Endothelial cell of umbilical vein (primary cell): ENCODE measurements around the gene LZTS2. TPM values are rescaled to one million over a fixed set of nuclear protein-coding genes. Genes with fewer than 3 reads are reported as not detected.

Experiments
- BruUV-seq: library from RNA; stranded (reverse); fragments of 400-500 nt; replicated peaks from 2 replicates; lab custom pipeline; 2021; lab: Mats Ljungman, UMichigan
- CTCF ChIA-PET: fragments of 300-600, 350-600 bp; sonication (Branson Sonifier 250); formaldehyde crosslinking; loops from one replicate; lab custom pipeline; 2021; ENCODE audit warnings: antibody characterized with exemption, inconsistent platforms; lab: Charles Lee
- POLR2A ChIA-PET: fragments of 300-600, 350-600 bp; sonication (Branson Sonifier 250); formaldehyde crosslinking; loops from one replicate; lab custom pipeline; 2021; ENCODE audit warnings: antibody characterized with exemption, inconsistent platforms; lab: Charles Lee
- DNase-seq: peaks from one replicate; pipeline ENCODE4 v3.0.0-alpha.2; 2011; ENCODE audit warnings: low read depth, low spot score
- FAIRE-seq: peaks from 2 replicates; lab custom pipeline; 2011; peaks lifted over from hg19 to GRCh38; lab: Jason Lieb, UNC
- H2AFZ ChIP-seq: 2 replicates; pipeline ENCODE4 v1.6.0; 2012; ENCODE audit warnings: low read depth, low read length, control low read depth, inconsistent platforms
- H3K27ac ChIP-seq: 2 replicates; pipeline ENCODE4 v1.5.1; 2011; ENCODE audit warnings: low read depth, mild to moderate bottlenecking, control low read depth, low read length, moderate library complexity; ENCODE audit not compliant: insufficient read depth
- H3K27me3 ChIP-seq, 2 experiments: 2 replicates each; pipeline versions ENCODE4 v1.6.0 to v1.6.1; 2011; ENCODE audit warnings: low read length in 2 of 2, mixed read lengths in 1 of 2; ENCODE audit not compliant: control insufficient read depth in 2 of 2, insufficient read depth in 2 of 2
- H3K36me3 ChIP-seq, 2 experiments: 2 replicates in 1 of 2; 3 replicates in 1 of 2; pipeline ENCODE4 v1.5.1; 2011; ENCODE audit warnings: low read length in 2 of 2, mild to moderate bottlenecking in 1 of 2, moderate library complexity in 1 of 2; ENCODE audit not compliant: control insufficient read depth in 2 of 2, insufficient read depth in 2 of 2; ENCODE audit errors: extremely low read depth in 1 of 2
- H3K4me1 ChIP-seq: 3 replicates; pipeline ENCODE4 v1.5.1; 2011; ENCODE audit warnings: mild to moderate bottlenecking, low read length; ENCODE audit not compliant: control insufficient read depth, insufficient read depth; ENCODE audit errors: extremely low read depth
- H3K4me2 ChIP-seq: 2 replicates; pipeline ENCODE4 v1.6.1; 2011; ENCODE audit warnings: low read length, control low read depth, mixed read lengths; ENCODE audit not compliant: insufficient read depth
- H3K4me3 ChIP-seq, 3 experiments: fragments of 200-600 bp in 1 of 3; sonication (generic), shearing (Covaris generic) in 1 of 3; replicated peaks in 1 of 3; 2 replicates each; pipeline ENCODE4 v1.5.1; 2011 to 2016; ENCODE audit warnings: control low read depth in 3 of 3, low read length in 3 of 3, mild to moderate bottlenecking in 2 of 3, inconsistent platforms in 1 of 3, low read depth in 1 of 3, moderate library complexity in 1 of 3; ENCODE audit not compliant: insufficient read depth in 1 of 3
- H3K79me2 ChIP-seq: 2 replicates; pipeline ENCODE4 v1.6.0; 2012; ENCODE audit warnings: low read length, inconsistent platforms; ENCODE audit not compliant: control insufficient read depth, insufficient read depth
- H3K9ac ChIP-seq: replicated peaks from 2 replicates; pipeline ENCODE3; 2011; ENCODE audit warnings: low read length, control low read depth; ENCODE audit not compliant: insufficient read depth; ENCODE audit errors: extremely low read depth
- H3K9me1 ChIP-seq: replicated peaks from 3 replicates; pipeline ENCODE4 v1.6.0; 2011; ENCODE audit warnings: mild to moderate bottlenecking, low read length; ENCODE audit not compliant: control insufficient read depth, insufficient read depth; ENCODE audit errors: extremely low read depth
- H3K9me3 ChIP-seq: replicated peaks from 2 replicates; pipeline ENCODE4 v1.5.1; 2012; ENCODE audit warnings: low read length, inconsistent platforms; ENCODE audit not compliant: control insufficient read depth, insufficient read depth
- H4K20me1 ChIP-seq: replicated peaks from 2 replicates; pipeline ENCODE3; 2011; ENCODE audit warnings: mild to moderate bottlenecking, low read length; ENCODE audit not compliant: control insufficient read depth, insufficient read depth; ENCODE audit errors: extremely low read depth
- CTCF ChIP-seq, 2 donors: IDR thresholded peaks; 1 replicate in 1 of 2; 2 replicates in 1 of 2; pipeline ENCODE4 v1.5.1; 2011; ENCODE audit warnings: low read length in 2 of 2, mild to moderate bottlenecking in 2 of 2, moderate library complexity in 2 of 2, control low read depth in 1 of 2, inconsistent platforms in 1 of 2, low read depth in 1 of 2; ENCODE audit not compliant: insufficient read depth in 1 of 2; ENCODE audit errors: extremely low read depth in 1 of 2
- EZH2 ChIP-seq: IDR thresholded peaks from 2 replicates; pipeline ENCODE4 v1.6.1; 2012; ENCODE audit warnings: borderline replicate concordance, low read depth, mild to moderate bottlenecking, moderate library complexity, low read length, inconsistent platforms; ENCODE audit not compliant: severe bottlenecking
- FOS ChIP-seq: IDR thresholded peaks from 2 replicates; pipeline ENCODE4 v1.6.1; 2011; ENCODE audit warnings: mild to moderate bottlenecking, low read length, moderate library complexity, borderline replicate concordance; ENCODE audit not compliant: insufficient read depth
- GATA2 ChIP-seq: IDR thresholded peaks from 2 replicates; pipeline ENCODE4 v1.7.0; 2011; ENCODE audit warnings: low read depth, mild to moderate bottlenecking, moderate library complexity, mixed read lengths, low read length; ENCODE audit not compliant: insufficient read length, insufficient read depth
- JUN ChIP-seq: IDR thresholded peaks from 2 replicates; pipeline ENCODE4 v1.6.1; 2011; ENCODE audit warnings: borderline replicate concordance, low read depth; ENCODE audit not compliant: insufficient read length, insufficient read depth
- MYC ChIP-seq: IDR thresholded peaks from one replicate; pipeline ENCODE4 v1.6.1; 2011; ENCODE audit warnings: mild to moderate bottlenecking, low read depth, low read length
- POLR2A ChIP-seq: IDR thresholded peaks from 2 replicates; pipeline ENCODE4 v1.6.1; 2012; ENCODE audit warnings: low read depth, mild to moderate bottlenecking, control low read depth, low read length
- POLR2AphosphoS5 ChIP-seq: IDR thresholded peaks from 2 replicates; pipeline ENCODE4 v1.6.1; 2012; ENCODE audit warnings: low read depth, mild to moderate bottlenecking, control low read depth, low read length, moderate library complexity; ENCODE audit not compliant: insufficient read depth
- dilution Hi-C: fragments of 300-500 bp; cut with MboI; formaldehyde crosslinking; loops from one replicate; pipeline ENCODE4 v1.15.0; 2019; ENCODE audit warnings: low sequenced_read_pairs; ENCODE audit not compliant: extremely low pct_ligation_motif_present
- intact Hi-C: fragments of 100-400 bp; cut with micrococcal nuclease; formaldehyde crosslinking; loops from one replicate; pipeline ENCODE4 v1.10.0; 2022
- polyA plus RNA-seq, 4 experiments: library from polyadenylated mRNA; depleted of rRNA in 3 of 4; stranded (reverse) in 3 of 4; unstranded in 1 of 4; fragments of >200 nt; gene quantifications; 2 replicates each; pipeline versions ENCODE4 v1.2.1 to v1.2.3, GENCODE V29; 2011 to 2012; ENCODE audit warnings: missing spikeins in 1 of 4
- total RNA-seq: library from RNA; stranded (reverse); gene quantifications from 2 replicates; pipeline ENCODE4 v1.2.3, GENCODE V29; 2021
- TF ChIP-seq, protein P1 (sequence below): IDR thresholded peaks from 2 replicates; pipeline ENCODE4 v1.6.1; 2011; ENCODE audit not compliant: insufficient read depth, insufficient read length

LZTS2 gene
- total and polyA plus RNA-seq, 2 donors (not counting 3 experiments of a cell fraction or from before 2014, with no cell fraction given): 70.8 to 79.5 TPM

DNA sequence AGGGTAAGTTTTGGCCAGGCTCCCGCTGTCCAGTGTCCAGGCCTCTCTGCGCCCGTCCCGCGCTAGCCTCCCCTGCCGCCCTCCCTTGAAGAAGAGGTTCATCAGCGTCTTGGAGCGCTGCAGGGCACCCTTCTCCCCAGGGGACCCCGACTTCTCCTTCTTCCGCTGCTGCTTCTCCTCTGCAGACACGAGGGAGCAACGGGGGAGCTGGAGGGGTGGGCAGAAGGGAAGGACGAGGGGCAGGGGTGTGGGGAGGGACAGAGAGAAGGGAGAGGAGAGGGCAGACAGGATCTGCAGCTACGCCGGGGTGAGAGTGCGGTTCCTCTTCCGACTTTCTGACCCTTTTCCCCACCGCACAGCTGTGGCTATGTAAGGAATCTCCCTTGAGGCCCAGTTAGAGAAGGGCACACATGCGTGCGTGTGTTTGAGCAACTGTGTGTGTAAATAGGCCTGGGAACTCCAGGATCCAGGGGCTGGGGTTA lies 18.6 kb downstream of the LZTS2 start:
- Histone ChIP-seq H2AFZ (no peak overlapping the region), H3K9me1 (no peaks in the 10 kb centered on the region), H3K4me2 (no peak overlapping the region), H4K20me1 (no peaks in the 10 kb centered on the region), H3K4me1 (peaks cover 5% of the 10 kb centered on the region), H3K27ac (no peak overlapping the region), H3K27me3 (no peaks in the 10 kb centered on the region), H3K36me3 (no peaks in the 10 kb centered on the region), H3K4me3 (no peak overlapping the region), H3K79me2 (no peaks in the 10 kb centered on the region), H3K9me3 (no peaks in the 10 kb centered on the region), H3K9ac (no peak overlapping the region)
- DNase-seq (no peak), FAIRE-seq (no peak)
- BruUV-seq: no TSS peak
- intact Hi-C loops: loop anchor here (2.0 to 10.0 kb wide), 2 partner anchors 15 to 103 kb away; partner anchors contain the start of gene SLF2
- TF ChIP-seq GATA2: no peak
- no peak for TF ChIP-seq CTCF (IDR thresholded peaks at IDR 0.05; ENCODE audit: extremely low read depth in 1 of 2, insufficient read depth in 1 of 2, low read depth in 1 of 2, low read length in 2 of 2)
- no peak for TF ChIP-seq EZH2
- TF ChIP-seq, protein P1, sequence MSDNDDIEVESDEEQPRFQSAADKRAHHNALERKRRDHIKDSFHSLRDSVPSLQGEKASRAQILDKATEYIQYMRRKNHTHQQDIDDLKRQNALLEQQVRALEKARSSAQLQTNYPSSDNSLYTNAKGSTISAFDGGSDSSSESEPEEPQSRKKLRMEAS: no peak
- TF ChIP-seq POLR2A: no peak
- no peak for TF ChIP-seq MYC
- TF ChIP-seq FOS: no peak
- no peak for TF ChIP-seq JUN
- no peak for TF ChIP-seq POLR2AphosphoS5
- dilution Hi-C loops: no loop called here
- ChIA-PET CTCF (interaction anchor here (1.1 to 7.3 kb wide), 13 partner anchors 12 to 124 kb away, joined by 4 to 254 read pairs (median 14); partner anchors contain the start of genes KAZALD1, LZTS2, PDZD7 and SEMA4G), POLR2A (interaction anchor here (0.7 kb wide), 1 partner anchor 18 kb away, joined by 3 read pairs; no protein-coding TSS in a partner anchor)
